HG03442 (cell line): ENCODE results near the gene ATG9A.
"Not testable (repeated sequence)": the region's sequence is repeated elsewhere in the genome, so short reads cannot be mapped to it uniquely, and the experiment has no call there.

Experiments
- ATAC-seq: cut with Tn5 transposase; IDR thresholded peaks from one replicate; pipeline ENCODE4 v1.9.1; 2021; ENCODE audit warnings: mild to moderate bottlenecking, moderate library complexity; ENCODE audit not compliant: unreplicated experiment

The ATG9A gene

DNA sequence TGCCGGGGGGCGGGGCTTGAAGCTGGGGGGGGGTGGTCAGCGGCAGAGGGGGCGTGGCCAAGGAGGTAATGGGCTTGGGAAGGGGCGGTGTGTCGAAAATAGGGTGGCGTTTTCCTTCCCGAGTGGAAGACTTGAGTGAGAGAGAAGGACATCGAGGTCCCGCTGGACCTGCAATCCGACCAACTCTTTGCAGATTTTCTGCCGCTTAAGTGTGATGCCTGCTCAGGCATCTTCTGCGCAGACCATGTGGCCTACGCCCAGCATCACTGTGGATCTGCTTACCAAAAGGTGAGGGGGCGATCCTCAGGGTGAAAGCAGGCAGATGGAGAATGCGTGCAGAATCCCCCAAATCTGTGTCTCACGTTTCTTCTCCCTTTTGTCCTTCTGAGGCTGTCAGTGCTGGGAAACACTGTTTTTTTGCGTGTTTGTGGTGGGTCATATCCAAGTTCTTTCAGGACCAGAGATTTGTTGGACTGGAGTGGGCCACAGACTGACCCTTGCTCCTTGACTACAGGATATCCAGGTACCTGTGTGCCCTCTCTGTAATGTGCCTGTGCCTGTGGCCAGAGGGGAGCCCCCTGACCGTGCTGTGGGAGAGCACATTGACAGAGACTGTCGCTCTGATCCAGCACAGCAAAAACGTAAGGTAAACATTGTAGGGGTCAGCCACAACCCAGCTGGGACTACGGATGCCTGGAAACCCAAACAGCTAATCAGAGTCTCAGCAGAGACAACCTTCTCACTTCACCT is 22.1 kb downstream of the ATG9A start:
- no peak for ATAC-seq

DNA sequence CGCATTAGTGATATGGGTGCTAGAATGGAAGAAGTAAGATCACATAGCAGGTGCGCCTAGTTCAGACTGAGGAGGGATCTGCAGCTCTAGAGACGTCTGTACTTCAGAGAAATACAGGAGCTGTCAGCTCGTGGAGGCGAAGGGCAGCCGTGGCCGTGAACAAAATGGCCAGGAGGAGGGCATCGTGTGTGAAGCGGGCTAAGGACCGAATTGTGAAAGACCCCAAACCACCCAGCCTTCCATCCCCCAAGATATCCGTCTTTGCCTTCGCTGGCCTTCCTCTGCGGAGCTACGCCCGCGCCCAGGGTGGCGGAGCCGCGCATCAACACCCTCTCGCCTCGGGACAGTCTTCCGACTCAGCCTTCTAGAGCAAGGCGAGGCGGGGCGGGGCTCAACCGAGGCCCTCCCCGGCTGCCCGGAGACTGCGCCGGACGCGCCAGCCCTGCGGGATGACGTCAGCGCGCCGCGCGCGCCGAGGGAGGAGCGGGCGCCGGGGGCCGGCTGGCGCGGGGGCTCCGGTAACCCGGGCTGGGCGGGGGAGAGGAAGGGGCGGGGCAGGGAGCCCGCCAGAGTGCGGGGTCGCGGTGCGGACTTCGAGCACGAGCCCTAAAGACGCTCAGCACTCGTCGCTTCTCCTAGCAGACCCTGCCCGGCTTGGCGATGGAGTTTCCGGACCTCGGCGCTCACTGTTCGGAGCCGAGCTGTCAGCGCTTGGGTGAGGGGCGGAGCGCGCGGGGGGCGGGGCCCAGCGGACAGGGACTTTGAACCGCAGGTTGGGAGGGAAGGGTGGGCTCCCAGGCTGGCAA is 22.9 kb downstream of the ATG9A start, which contains the start of gene ZFAND2B:
ZFAND2B (plus strand) TSS at position 455 of the 806 bp plus-strand sequence; CDS start at position 661, 206 bp downstream.
- peak; percentile 97 for ATAC-seq

DNA sequence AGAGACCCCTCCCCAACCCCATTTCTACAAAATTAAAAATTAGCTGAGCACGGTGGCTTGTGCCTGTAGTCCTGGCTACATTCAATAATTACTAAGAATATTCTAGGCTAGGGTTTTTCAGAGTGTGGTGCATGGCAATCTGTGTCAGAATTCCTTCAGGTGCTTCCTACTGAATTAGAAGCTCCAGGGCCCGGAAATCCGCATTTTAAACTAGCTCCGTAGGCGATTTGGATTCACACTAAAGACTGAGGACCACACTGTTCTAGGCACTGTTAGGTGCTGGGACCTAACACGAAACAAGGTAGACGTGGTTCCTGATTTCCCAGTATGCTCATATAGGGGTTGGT is 23.5 kb downstream of the ATG9A start:
- no peak for ATAC-seq

DNA sequence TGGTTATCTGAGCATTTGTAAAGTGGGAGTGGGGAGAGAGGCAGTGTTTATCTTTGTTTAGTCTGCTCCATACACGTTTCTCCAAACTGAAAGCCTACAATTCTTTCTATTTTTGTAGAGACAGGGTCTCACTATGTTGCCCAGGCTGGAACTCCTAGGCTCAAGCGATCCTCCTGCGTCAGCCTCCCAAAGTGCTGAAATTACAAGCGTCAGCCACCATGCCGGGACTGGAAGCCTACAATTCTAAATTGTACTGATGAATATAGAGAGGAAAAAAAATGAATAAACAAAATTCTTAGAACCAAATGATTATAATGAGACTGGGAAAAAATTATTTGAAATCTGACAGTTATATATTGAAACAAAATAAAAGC is 24.3 kb downstream of the ATG9A start:
- no peak for ATAC-seq

DNA sequence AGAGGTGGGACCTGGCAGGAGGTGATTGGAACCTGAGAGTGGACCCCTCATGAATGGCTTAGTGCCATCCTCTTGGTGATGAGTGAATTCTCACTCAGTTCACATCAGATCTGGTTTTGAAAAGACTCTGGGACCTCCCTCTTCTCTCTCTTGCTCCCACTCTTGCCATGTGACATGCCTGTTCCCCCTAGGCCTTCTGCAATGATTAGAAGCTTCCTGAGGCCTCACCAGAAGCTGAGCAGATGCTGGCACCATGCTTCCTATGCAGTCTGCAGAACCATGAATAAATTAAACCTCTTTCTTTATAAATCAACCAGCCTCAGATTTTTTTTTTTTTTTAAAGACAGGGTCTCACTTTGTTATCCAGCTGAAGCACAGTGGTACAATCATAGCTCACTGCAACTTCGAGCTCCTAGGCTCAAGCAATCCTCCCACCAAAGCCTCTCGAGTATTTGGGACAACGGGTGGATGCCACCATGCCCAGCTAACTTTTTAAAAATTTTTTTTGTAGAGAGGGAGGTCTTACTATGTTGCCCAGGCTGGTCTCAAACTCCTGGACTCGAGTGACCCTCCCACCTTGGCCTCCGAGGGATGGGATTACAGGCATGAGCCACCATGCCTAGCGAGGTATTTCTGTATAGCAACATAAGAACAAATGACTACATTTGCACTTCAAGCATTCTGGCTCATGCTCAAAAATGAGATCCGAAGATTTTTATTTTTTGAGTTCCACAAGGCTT is 24.8 kb downstream of the ATG9A start:
- ATAC-seq: no peak

DNA sequence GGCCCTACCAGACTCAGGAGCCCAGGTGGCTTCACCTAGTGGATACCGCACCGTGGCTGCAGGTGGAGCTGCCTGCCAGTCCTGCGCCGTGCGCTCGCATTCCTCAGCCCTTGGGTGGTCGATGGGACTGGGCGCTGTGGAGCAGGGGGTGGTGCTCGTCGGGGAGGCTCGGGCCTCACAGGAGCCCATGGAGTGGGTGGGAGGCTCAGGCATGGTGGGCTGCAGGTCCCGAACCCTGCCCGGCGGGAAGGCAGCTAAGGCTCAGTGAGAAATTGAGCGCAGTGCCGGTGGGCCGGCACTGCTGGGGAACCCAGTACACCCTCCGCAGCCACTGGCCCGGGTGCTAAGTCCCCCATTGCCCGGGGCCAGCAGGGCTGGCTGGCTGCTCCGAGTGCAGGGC is 28.1 kb downstream of the ATG9A start:
- ATAC-seq: not testable (repeated sequence)

DNA sequence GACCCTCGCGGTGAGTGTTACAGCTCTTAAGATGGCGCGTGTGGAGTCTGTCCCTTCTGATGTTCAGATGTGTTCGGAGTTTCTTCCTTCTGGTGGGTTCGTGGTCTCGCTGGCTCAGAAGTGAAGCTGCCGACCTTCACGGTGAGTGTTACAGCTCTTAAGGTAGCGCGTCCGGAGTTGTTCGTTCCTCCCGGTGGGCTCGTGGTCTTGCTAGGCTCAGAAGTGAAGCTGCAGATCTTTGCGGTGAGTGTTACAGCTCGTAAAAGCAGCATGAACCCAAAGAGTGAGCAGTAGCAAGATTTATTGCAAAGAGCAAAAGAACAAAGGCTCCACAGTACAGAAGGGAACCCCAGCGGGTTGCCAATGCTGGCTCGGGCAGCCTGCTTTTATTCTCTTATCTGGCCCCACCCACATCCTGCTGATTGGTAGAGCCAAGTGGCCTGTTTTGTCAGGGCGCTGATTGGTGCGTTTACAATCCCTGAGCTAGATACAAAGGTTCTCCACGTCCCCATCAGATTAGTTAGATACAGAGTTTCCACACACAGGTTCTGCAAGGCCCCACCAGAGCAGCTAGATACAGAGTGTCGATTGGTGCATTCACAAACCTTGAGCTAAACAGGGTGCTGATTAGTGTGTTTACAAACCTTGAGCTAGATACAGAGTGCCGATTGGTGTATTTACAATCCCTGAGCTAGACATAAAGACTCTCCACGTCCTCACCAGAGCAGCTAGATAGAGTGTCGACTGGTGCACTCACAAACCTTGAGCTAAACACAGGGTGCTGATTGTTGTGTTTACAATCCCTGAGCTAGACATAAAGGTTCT is 28.7 kb downstream of the ATG9A start:
- ATAC-seq: not testable (repeated sequence)

DNA sequence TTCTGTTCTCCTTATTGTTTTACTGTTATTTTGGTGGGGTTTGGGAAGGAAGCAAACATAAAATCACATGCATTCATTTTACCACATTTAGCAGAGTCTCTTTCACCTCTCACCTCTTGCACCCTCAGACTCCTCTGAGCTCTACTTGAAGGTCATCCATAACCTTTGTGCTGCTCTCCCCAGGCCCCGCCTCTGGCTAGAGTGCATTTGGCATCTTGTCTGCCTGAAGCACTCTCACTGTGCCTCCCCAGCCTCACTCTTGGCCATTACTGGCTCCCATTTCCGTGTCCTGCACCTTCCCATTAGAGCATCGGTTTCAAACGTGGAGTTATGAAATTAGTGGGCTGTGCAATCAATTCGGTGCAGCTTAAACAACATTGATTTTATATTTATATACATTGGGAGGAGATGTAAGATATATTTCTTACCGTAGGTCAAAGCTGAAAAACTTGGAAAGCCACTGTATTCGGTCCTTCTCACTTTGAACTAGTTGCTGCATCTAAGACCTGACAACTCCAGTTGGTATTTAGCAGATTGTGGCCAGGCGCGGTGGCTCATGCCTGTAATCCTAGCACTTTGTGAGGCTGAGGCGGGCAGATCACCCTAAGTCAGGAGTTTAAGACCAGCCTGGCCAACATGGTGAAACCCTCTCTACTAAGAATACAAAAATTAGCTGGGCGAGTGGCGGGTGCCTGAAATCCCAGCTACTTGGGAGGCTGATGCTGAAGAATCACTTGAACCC is 29.8 kb downstream of the ATG9A start:
- ATAC-seq: no peak

DNA sequence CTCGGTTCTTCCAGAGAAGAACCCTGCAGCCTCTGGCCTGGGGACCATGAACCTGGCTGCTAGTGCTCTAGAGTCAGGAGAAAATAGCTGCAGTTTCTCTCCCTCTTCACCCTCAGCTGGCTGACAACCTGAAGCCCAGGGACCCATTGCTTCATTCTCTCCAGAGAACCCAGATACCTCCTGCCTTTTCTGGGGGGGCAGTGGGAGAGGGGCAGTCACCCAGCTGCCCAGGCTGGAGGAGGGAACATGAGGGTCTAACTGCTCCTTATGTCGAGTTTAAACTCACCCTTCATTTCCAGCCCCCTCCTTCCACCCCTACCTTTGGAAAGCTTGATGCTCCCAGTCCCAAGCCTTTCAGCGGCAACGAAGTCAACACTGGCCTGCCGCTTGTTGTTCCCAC is 30.5 kb downstream of the ATG9A start:
- no peak for ATAC-seq

DNA sequence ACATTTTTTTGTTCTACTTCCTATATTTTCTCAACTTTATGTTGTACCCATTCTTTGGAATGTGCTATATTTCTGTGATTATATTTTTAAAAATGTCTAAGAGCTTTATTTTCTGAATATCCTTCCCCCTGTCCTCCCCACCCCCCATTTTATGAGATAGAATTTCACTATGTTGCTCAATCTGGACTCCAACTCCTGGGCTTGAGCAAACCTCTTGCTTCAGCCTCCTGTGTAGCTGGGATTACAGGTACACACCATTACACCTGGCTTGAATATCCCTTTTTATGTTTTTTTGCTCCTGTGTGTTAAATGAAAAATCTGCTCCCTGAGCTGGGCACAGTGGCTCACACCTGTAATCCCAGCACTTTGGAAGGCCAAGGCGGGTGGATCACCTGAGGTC is 32.0 kb downstream of the ATG9A start:
- ATAC-seq: no peak

DNA sequence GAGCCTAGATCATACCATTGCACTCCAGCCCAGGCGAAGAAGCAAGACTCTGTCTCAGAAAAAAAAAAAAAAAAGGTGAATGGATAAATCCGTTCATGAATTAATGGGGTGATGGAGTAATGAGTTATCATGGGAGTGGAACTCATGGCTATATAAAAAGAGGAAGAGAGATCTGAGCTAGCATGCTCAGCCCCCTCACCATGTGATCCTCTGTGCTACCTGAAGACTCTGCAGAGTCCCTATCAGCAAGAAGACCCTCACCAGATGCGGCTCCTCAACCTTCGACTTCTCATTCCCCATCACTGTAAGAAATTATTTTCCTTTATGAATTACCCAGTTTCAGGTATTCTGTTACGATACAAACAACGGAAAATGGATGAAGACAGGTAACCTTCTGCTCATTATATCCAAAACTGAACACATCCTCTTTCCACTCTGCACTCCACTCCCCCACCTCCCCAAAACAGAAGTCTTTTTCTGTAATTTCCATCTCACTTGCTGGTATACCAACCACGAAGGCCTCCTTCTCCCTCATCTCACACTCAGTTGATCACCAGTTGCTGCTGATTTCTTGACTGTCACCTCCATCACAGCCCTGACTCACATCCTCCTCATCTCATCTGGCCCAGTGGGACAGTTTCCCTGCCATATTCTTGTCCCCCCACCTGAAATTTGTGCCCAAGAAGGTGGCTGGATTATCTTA is 42.5 kb downstream of the ATG9A start:
- ATAC-seq: no peak

DNA sequence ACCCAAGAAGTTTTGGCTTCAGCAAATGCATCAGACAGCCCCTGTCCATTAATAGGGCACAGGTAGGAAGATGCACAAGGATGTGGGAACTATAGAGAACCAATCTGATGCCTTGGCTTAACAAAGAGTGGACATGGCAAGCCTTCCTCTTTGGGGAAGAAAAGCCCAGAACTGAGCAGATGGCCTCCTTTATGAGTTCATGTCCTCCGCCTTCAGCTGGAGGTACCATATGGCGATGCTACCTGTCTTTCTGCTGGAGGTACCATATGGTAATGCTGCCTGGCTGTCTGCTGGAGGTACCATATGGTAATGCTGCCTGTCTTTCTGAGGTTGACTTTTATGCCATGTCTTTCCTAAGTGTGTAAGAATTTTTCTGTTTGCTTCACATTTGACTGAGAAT is 45.3 kb downstream of the ATG9A start:
- ATAC-seq: no peak

DNA sequence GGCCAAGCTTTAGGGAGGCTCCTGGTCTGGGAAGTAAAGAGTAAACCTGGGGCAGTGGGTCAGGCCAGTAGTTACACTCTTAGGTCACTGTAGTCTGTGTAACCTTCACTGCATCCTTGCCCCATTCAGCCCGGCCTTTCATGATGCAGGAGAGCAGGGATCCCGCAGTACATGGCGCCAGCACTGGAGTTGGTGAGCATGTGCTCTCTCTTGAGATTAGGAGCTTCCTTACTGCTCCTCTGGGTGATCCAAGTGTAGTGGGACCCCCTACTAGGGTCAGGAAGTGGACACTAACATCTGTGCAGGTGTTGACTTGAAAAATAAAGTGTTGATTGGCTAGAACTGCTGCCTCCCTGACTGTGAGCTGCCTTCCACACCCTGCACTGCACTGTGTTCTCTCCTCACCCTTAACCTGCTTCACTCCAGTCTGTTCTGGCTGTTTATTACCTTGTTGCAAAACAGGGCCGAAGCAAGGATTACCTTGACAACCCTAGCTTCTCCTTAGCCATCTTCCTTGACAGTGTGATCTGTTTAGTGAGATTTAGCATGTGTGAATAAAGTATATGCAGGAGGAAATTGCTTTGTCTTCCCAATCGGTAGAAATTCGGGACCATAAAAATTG is 46.2 kb downstream of the ATG9A start:
- ATAC-seq: no peak

DNA sequence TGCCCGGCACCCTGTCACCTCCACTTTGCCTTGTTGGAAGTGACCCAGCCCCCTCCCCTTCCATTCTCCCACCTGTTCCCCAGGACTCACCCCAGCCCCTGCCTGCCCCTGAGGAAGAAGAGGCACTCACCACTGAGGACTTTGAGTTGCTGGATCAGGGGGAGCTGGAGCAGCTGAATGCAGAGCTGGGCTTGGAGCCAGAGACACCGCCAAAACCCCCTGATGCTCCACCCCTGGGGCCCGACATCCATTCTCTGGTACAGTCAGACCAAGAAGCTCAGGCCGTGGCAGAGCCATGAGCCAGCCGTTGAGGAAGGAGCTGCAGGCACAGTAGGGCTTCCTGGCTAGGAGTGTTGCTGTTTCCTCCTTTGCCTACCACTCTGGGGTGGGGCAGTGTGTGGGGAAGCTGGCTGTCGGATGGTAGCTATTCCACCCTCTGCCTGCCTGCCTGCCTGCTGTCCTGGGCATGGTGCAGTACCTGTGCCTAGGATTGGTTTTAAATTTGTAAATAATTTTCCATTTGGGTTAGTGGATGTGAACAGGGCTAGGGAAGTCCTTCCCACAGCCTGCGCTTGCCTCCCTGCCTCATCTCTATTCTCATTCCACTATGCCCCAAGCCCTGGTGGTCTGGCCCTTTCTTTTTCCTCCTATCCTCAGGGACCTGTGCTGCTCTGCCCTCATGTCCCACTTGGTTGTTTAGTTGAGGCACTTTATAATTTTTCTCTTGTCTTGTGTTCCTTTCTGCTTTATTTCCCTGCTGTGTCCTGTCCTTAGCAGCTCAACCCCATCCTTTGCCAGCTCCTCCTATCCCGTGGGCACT is 46.9 kb downstream of the ATG9A start:
- ATAC-seq: no peak

DNA sequence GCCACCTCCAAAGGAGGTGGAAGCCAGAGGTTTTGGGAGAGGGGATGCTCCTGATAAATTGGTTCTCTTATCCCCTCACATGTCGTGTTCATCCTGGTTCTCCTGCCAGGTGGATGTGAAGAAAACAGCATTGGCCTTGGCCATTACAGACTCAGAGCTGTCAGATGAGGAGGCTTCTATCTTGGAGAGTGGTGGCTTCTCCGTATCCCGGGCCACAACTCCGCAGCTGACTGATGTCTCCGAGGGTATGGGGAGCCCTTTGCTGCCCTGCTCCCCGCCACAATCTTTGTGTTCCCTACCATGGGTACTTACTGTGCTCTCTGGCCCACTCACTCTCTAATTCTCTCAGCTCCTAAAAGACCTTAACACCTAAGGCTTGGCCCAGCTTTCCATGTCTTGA is 47.9 kb downstream of the ATG9A start:
- ATAC-seq: no peak

DNA sequence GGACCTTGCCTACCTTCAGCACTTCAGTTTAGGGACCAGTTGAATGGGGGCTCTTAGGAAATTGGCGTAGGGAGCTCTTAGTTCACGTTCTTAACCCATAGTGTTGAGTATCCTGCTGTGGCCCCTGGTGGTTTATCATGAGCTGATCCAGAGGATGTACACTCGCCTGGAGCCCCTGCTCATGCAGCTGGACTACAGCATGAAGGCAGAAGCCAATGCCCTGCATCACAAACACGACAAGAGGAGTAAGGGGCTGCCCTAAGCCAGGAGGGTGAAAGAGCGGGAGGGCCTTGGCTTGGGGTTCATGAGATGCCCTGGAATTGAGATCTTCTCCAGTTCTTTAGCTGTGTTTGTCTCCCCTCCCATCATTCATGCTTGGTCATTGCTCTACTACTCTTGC is 48.5 kb downstream of the ATG9A start:
- ATAC-seq: no peak

DNA sequence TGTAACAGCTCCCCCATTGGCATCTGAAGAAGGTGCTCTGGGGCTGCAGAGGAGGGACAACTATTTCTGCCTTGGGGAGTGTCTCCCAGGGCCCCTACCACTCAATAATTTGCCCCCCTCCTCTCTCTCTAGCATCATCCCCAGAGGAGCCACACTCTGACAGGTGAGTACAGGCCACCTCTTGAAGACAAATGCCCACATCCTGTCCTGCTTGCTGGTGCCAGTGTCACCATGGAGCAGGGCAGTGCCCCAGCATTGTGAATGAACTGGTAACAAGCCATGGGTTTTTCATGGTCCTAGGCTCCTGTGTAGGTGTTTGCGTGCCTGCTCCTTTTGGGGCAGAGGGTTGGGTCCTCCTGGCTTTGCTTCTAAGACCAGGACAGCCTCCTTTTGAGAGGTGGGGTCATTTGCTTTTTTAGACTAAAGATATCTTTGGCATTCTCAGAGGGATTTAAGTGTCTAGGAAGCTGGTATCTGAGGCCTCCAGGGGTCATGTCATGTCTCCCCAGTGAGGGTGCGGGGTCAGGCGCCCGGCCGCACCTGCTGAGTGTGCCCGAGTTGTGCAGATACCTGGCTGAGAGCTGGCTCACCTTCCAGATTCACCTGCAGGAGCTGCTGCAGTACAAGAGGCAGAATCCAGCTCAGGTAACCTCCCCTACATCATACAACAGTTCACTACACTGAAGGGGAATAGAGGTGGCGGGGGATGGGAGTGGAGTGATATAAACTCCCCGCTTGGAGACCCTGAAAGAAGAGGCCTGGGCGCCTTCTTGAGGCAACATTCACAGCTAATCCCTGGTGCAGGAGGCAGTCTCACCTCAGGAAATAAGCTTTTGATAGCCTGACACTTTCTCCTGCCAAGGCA is 49.6 kb downstream of the ATG9A start:
- no peak for ATAC-seq
